Thoracic aorta (tissue), 2 donors: ENCODE data around the gene RIPOR2. TPM values are rescaled to one million over a fixed set of nuclear protein-coding genes. Genes with fewer than 3 reads are reported as not detected.

Experiments used
- ATAC-seq: fragments of 150-250 bp; one replicate; pipeline ENCODE4 v1.8.0; 2017; ENCODE audit warnings: low read depth; ENCODE audit not compliant: insufficient number of reproducible peaks, low FRiP score
- DNase-seq: peaks from one replicate; pipeline ENCODE4 v3.0.0-alpha.2; 2020; ENCODE audit warnings: low spot score
- H3K27ac ChIP-seq, 2 donors: fragments of 200-600 bp; sonication (generic); 1 replicate in 1 of 2; 2 replicates in 1 of 2; pipeline ENCODE4 v1.5.1; 2016; ENCODE audit warnings: mild to moderate bottlenecking in 2 of 2, moderate library complexity in 2 of 2
- H3K27me3 ChIP-seq: fragments of 200-600 bp; sonication (generic); replicated peaks from 2 replicates; pipeline ENCODE4 v1.6.0; 2016; ENCODE audit warnings: mild to moderate bottlenecking; ENCODE audit not compliant: insufficient read depth
- H3K36me3 ChIP-seq: fragments of 200-600 bp; sonication (generic); one replicate; pipeline ENCODE4 v1.5.1; 2016
- H3K4me1 ChIP-seq, 2 donors: fragments of 200-600 bp; sonication (generic); 1 replicate in 1 of 2; 2 replicates in 1 of 2; pipeline versions ENCODE4 v1.5.1 to v1.6.0; 2016; ENCODE audit warnings: low read depth in 2 of 2, mild to moderate bottlenecking in 1 of 2; ENCODE audit not compliant: control insufficient read depth in 1 of 2
- H3K4me3 ChIP-seq: fragments of 200-600 bp; sonication (generic); 2 replicates; pipeline ENCODE4 v1.5.1; 2016; ENCODE audit warnings: mild to moderate bottlenecking
- H3K9me3 ChIP-seq: fragments of 200-600 bp; sonication (generic); 2 replicates; pipeline ENCODE4 v1.5.1; 2016
- total RNA-seq, 2 donors: library from RNA; depleted of rRNA; stranded (reverse); fragments of >200 nt; gene quantifications; one replicate each; pipeline versions ENCODE4 v1.1.0 to v1.2.3, GENCODE V29; 2016
- TF ChIP-seq, protein P1 (sequence below): fragments of 200-600 bp; sonication (generic); IDR thresholded peaks from one replicate; pipeline ENCODE4 v1.5.1; 2019; ENCODE audit warnings: antibody characterized with exemption

The RIPOR2 gene
- total RNA-seq, 2 donors from 2014 or later: 6.0 to 9.9 TPM

DNA sequence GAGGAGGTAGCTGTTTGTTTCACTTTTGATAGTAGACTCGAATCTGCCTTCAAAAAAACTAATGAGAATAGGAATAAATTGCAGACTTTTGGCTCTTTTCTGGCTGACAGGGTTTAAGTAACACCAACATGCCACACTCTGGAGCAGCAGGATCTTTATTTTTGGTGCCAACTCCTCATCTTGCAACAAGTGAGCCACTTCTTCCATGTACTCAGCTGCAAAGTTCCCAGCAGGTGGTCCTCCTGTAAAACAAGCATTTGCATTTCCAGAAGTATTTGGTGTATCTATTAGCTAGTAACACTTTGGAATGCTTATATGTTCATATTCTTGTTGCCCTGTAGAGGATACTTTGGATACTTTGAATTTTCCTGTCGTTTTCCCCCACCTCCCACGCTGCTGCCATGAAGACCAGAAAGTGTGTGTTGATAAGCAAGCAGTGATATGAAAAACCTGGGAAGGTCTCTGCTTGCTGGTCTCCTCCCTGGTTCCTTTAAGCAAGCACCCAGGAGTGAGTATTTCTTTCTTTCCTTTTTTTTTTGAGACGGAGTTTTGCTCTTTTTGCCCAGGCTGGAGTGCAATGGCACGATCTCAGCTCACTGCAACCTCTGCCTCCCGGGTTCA is 138.1 kb downstream of the RIPOR2 start:
- Histone ChIP-seq H3K27me3 (no peaks in the 10 kb centered on the region), H3K9me3 (no peaks in the 10 kb centered on the region), H3K27ac (no peak overlapping the region), H3K4me3 (no peak overlapping the region), H3K4me1 (no peaks in the 10 kb centered on the region), H3K36me3 (no peaks in the 10 kb centered on the region)
- no peak for DNase-seq
- ATAC-seq: no peak
- TF ChIP-seq, protein P1, sequence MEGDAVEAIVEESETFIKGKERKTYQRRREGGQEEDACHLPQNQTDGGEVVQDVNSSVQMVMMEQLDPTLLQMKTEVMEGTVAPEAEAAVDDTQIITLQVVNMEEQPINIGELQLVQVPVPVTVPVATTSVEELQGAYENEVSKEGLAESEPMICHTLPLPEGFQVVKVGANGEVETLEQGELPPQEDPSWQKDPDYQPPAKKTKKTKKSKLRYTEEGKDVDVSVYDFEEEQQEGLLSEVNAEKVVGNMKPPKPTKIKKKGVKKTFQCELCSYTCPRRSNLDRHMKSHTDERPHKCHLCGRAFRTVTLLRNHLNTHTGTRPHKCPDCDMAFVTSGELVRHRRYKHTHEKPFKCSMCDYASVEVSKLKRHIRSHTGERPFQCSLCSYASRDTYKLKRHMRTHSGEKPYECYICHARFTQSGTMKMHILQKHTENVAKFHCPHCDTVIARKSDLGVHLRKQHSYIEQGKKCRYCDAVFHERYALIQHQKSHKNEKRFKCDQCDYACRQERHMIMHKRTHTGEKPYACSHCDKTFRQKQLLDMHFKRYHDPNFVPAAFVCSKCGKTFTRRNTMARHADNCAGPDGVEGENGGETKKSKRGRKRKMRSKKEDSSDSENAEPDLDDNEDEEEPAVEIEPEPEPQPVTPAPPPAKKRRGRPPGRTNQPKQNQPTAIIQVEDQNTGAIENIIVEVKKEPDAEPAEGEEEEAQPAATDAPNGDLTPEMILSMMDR: no peak

DNA sequence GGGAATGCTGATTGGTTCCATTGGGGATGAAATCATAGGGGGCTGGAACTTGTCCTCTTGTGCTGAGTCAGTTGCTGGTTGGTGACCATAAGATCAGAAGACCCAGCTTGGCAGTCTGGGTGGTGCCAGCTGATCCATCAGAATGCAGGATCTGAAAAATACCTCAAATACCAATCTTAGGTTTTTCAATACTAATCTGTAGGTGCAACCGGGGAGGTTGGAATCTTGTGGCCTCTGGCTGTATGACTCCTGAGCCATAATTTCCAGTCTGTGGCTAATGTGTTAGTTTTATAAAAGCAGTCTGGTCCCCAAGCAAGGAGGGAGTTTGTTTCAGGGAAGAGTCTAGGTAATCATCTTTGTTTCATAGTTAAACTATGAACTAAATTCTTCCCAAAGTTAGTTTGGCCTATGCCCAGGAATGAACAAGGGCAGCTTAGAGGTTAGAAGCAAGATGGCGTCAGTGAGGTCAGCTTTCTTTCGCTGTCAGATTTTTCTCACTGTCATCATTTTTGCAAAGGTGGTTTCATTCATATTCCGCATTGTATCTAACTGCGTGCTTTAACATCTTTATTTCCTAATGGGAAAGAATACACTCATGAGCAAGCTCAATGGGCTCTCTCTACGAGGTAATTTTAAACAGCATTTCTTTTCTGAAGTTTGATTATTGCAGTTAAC is 139.0 kb downstream of the RIPOR2 start:
- H3K27ac ChIP-seq: no peak overlapping the region
- ATAC-seq: no peak
- TF ChIP-seq, protein P1: no peak
- H3K4me3 ChIP-seq: no peak overlapping the region
- no peaks in the 10 kb centered on the region for H3K36me3 ChIP-seq
- H3K27me3 ChIP-seq: no peaks in the 10 kb centered on the region
- DNase-seq: no peak
- H3K4me1 ChIP-seq: no peaks in the 10 kb centered on the region
- H3K9me3 ChIP-seq: no peaks in the 10 kb centered on the region

DNA sequence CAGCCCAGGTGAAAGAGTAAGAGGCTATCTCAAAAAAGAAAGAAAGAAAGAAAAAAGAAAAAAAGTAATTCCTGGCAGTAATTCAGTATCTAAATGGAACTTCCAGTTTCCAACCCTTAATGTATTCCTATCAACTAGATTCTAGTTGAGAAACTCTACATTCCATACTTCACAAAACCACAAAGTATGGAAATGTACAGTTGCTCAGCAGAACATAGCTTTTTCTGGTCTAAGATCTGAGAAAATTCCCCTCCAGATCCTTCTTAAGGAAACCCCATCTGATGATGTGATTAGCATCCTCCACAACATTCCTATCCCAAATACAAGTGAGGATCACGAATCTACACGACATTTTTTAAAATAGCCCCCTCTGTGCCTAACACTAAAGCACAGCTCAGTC is 140.7 kb downstream of the RIPOR2 start:
- Histone ChIP-seq H3K4me1 (no peaks in the 10 kb centered on the region), H3K4me3 (no peak overlapping the region), H3K36me3 (no peaks in the 10 kb centered on the region), H3K9me3 (no peaks in the 10 kb centered on the region), H3K27ac (no peak overlapping the region), H3K27me3 (no peaks in the 10 kb centered on the region)
- ATAC-seq: no peak
- TF ChIP-seq, protein P1: no peak
- DNase-seq: no peak

DNA sequence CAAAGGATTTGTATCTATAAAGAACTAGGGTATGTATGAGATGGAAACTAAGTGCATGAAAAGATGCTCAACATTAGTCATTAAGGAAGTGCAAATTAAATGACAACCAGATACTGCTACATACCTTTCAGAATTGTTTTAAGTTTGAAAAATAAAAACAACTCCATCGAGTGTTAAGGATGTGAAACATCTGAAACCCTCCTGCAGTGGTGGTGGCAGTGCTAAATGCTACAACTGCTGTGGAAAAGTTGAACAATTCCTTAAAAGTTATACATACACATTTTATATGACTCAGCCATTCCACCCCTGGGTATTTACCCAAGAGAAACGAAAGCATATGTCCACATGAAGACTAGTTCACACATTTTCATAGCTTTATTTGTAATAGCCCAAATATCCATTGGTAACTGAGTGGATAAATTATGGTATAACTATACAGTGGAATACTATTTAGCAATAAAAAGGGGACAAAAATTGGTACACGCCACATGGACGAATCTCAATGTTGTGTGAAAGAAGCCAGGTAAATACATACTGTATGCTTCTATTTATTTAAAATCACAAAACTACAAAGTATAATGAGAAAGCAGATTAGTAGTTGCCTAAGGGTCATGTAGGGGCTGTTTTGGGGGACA is 147.6 kb downstream of the RIPOR2 start:
- DNase-seq (no peak), ATAC-seq (no peak)
- H3K36me3 ChIP-seq: peaks cover 11% of the 10 kb centered on the region
- TF ChIP-seq, protein P1: no peak
- no peaks in the 10 kb centered on the region for H3K4me1 ChIP-seq
- H3K4me3 ChIP-seq: no peak overlapping the region
- H3K9me3 ChIP-seq: no peaks in the 10 kb centered on the region
- H3K27me3 ChIP-seq: no peaks in the 10 kb centered on the region
- H3K27ac ChIP-seq: no peak overlapping the region

DNA sequence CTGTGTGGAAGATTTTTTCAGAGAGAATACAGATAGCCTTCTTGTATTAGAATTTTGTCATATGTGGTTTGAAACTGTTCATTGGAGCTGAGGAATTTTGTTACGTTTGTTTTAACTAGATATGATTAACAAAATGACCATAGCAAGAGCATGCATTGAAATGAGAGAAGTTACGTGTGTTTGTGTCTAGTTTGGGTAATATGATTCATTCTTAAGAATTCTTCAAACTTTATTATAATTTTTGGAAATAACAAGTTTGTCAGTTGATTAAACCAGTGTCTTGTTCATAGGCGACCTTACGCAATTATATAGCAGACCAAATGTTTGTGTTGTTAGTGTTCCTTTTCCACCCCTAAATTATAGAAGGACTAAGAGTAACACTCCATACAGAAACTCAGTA is 155.6 kb downstream of the RIPOR2 start:
- Histone ChIP-seq H3K27ac (no peak overlapping the region), H3K4me1 (peaks cover 7 to 8% of the 10 kb centered on the region in 2 donors), H3K27me3 (no peaks in the 10 kb centered on the region), H3K36me3 (peaks cover 3% of the 10 kb centered on the region), H3K4me3 (no peak overlapping the region), H3K9me3 (no peaks in the 10 kb centered on the region)
- DNase-seq (no peak), ATAC-seq (no peak)
- TF ChIP-seq, protein P1: no peak
